Endodermal cell (in vitro differentiated cells): ENCODE data around the gene VWA3B. TPM values are rescaled to one million over a fixed set of nuclear protein-coding genes. Genes with fewer than 3 reads are reported as not detected.
"Not testable (repeated sequence)": the region's sequence is repeated elsewhere in the genome, so short reads cannot be mapped to it uniquely, and the experiment has no call there.

ENCODE experiments used
- DNase-seq: peaks from one replicate; pipeline ENCODE4 v3.0.0-alpha.2; 2017
- H3K27ac ChIP-seq: 2 replicates; pipeline ENCODE4 v1.5.1; 2013; ENCODE audit warnings: mild to moderate bottlenecking, low read depth, low read length, moderate library complexity
- H3K27me3 ChIP-seq: 2 replicates; pipeline ENCODE4 v1.6.1; 2013; ENCODE audit warnings: mild to moderate bottlenecking, low read length, moderate library complexity; ENCODE audit not compliant: insufficient read depth, control insufficient read depth, poor library complexity, severe bottlenecking
- H3K36me3 ChIP-seq: 2 replicates; pipeline ENCODE4 v1.7.0; 2013; ENCODE audit warnings: mild to moderate bottlenecking, low read length, moderate library complexity; ENCODE audit not compliant: control insufficient read depth, insufficient read depth
- H3K4me1 ChIP-seq: one replicate; pipeline ENCODE4 v1.7.0; 2013; ENCODE audit warnings: low read length; ENCODE audit not compliant: control insufficient read depth, insufficient read depth
- H3K4me3 ChIP-seq: 2 replicates; pipeline ENCODE4 v1.5.1; 2013; ENCODE audit warnings: mild to moderate bottlenecking, low read length, moderate library complexity
- H3K9ac ChIP-seq: 2 replicates; pipeline ENCODE4 v1.6.1; 2013; ENCODE audit warnings: mild to moderate bottlenecking, low read length, moderate library complexity; ENCODE audit not compliant: poor library complexity, severe bottlenecking; ENCODE audit errors: extremely low read depth
- H3K9me3 ChIP-seq: 2 replicates; pipeline ENCODE4 v1.6.1; 2013; ENCODE audit warnings: mild to moderate bottlenecking, low read length, moderate library complexity; ENCODE audit not compliant: control insufficient read depth
- H3K27ac Mint-ChIP-seq: 2 replicates; pipeline ENCODE4 v1.8.0; 2020; ENCODE audit warnings: mixed read lengths
- H3K27me3 Mint-ChIP-seq: 2 replicates; pipeline ENCODE4 v1.8.0; 2021; ENCODE audit warnings: mild to moderate bottlenecking, mixed read lengths; ENCODE audit not compliant: insufficient read depth
- H3K36me3 Mint-ChIP-seq: 2 replicates; pipeline ENCODE4 v1.8.0; 2020; ENCODE audit warnings: low read depth, mixed read lengths
- H3K4me1 Mint-ChIP-seq: 2 replicates; pipeline ENCODE4 v1.8.0; 2020; ENCODE audit warnings: mixed read lengths
- H3K4me3 Mint-ChIP-seq: 2 replicates; pipeline ENCODE4 v1.8.0; 2020; ENCODE audit warnings: mild to moderate bottlenecking, moderate library complexity, mixed read lengths
- H3K9me3 Mint-ChIP-seq: 2 replicates; pipeline ENCODE4 v1.8.0; 2020; ENCODE audit warnings: mild to moderate bottlenecking, mixed read lengths
- CTCF ChIP-seq: fragments of 200-600 bp; sonication (generic); conservative IDR thresholded peaks from 2 replicates; pipeline ENCODE4 v1.5.0; 2021; ENCODE audit warnings: antibody characterized with exemption, mild to moderate bottlenecking
- WGBS, 2 experiments: methylation state at CpG; one replicate each; pipeline versions ENCODE4 v1.1.5 to v1.1.7; 2013; ENCODE audit warnings: missing lambda C conversion rate in 2 of 2, mixed read lengths in 1 of 2; ENCODE audit not compliant: insufficient coverage in 1 of 2, insufficient read length in 1 of 2; 5-methylcytosine and 5-hydroxymethylcytosine counted together
- total RNA-seq, 2 donors: library from RNA; stranded (reverse); fragmentation: NEBNext Ultra II Directional in 1 of 2; extraction: Animal tissue kit (Norgen Biotek cat#: 25700) in 1 of 2; gene quantifications; 2 replicates in 1 of 2; 3 replicates in 1 of 2; pipeline ENCODE4 v1.2.1, GENCODE V29; 2021

The VWA3B gene
- total RNA-seq, 2 donors from 2014 or later = 0.38 to 0.64 TPM

- H3K4me3 Mint-ChIP-seq = no peak overlapping the region
- 93 to 100% methylated on average over 1 to 2 of the region's 2 CpGs for WGBS, 2 experiments
- peaks cover 23% of the 10 kb centered on the region for H3K4me1 Mint-ChIP-seq
- no peak overlapping the region for H3K27ac Mint-ChIP-seq
- H3K4me3 ChIP-seq = no peak overlapping the region
- peaks cover 35% of the 10 kb centered on the region for H3K9me3 ChIP-seq
- H3K9ac ChIP-seq = no peak overlapping the region
- no peak for TF ChIP-seq CTCF
- peaks cover 36% of the 10 kb centered on the region for H3K9me3 Mint-ChIP-seq
- H3K27ac ChIP-seq = no peak overlapping the region
- no peaks in the 10 kb centered on the region for H3K36me3 ChIP-seq
- peaks cover 19% of the 10 kb centered on the region for H3K36me3 Mint-ChIP-seq
- H3K27me3 Mint-ChIP-seq = peaks cover 2% of the 10 kb centered on the region
- no peaks in the 10 kb centered on the region for H3K27me3 ChIP-seq
- H3K4me1 ChIP-seq = no peaks in the 10 kb centered on the region
- no peak for DNase-seq
Observed at GRCh38 chr2:98315957-98316356, 229.0 kb downstream of the VWA3B start.

GRCh38 chr2:98317214-98317613 lies 230.2 kb downstream of the VWA3B start:
- no peak overlapping the region for H3K4me3 Mint-ChIP-seq
- peaks cover 27% of the 10 kb centered on the region for H3K36me3 Mint-ChIP-seq
- TF ChIP-seq CTCF = no peak
- peaks cover 47% of the 10 kb centered on the region for H3K9me3 ChIP-seq
- H3K27me3 Mint-ChIP-seq = peaks cover 2% of the 10 kb centered on the region
- no peaks in the 10 kb centered on the region for H3K36me3 ChIP-seq
- peaks cover 23% of the 10 kb centered on the region for H3K4me1 Mint-ChIP-seq
- no peak overlapping the region for H3K27ac Mint-ChIP-seq
- no peak overlapping the region for H3K27ac ChIP-seq
- peak overlapping the region; percentile 35 for H3K4me3 ChIP-seq
- WGBS, 2 experiments = 40 to 48% methylated on average over 1 to 2 of the region's 3 CpGs
- peaks cover 49% of the 10 kb centered on the region for H3K9me3 Mint-ChIP-seq
- H3K4me1 ChIP-seq = no peaks in the 10 kb centered on the region
- no peak for DNase-seq
- no peaks in the 10 kb centered on the region for H3K27me3 ChIP-seq
- H3K9ac ChIP-seq = no peak overlapping the region

- H3K27me3 ChIP-seq, H3K27ac Mint-ChIP-seq, H3K9ac ChIP-seq, H3K27ac ChIP-seq, H3K4me1 ChIP-seq, H3K36me3 ChIP-seq, DNase-seq, H3K4me3 Mint-ChIP-seq, H3K27me3 Mint-ChIP-seq: not testable (repeated sequence)
- Mint-ChIP-seq H3K9me3 (peaks cover 69% of the 10 kb centered on the region), H3K36me3 (peaks cover 35% of the 10 kb centered on the region), H3K4me1 (peaks cover 13% of the 10 kb centered on the region)
- 94 to 100% methylated on average over 2 to 3 of the region's 3 CpGs for WGBS, 2 experiments
- H3K4me3 ChIP-seq = peak overlapping the region; percentile 28
- H3K9me3 ChIP-seq = peaks cover 68% of the 10 kb centered on the region
Observed at GRCh38 chr2:98320171-98320570, 233.2 kb downstream of the VWA3B start.

- no peak overlapping the region for H3K27ac ChIP-seq
- no peak overlapping the region for H3K9ac ChIP-seq
- 93 to 100% methylated on average over 1 to 2 of the region's 2 CpGs for WGBS, 2 experiments
- Mint-ChIP-seq H3K36me3 (peaks cover 27% of the 10 kb centered on the region), H3K4me1 (no peaks in the 10 kb centered on the region), H3K4me3 (no peak overlapping the region), H3K27ac (no peak overlapping the region), H3K9me3 (peaks cover 62% of the 10 kb centered on the region), H3K27me3 (no peaks in the 10 kb centered on the region)
- H3K4me3 ChIP-seq = no peak overlapping the region
- no peak for TF ChIP-seq CTCF
- H3K4me1 ChIP-seq = no peaks in the 10 kb centered on the region
- no peaks in the 10 kb centered on the region for H3K27me3 ChIP-seq
- no peak for DNase-seq
- peaks cover 64% of the 10 kb centered on the region for H3K9me3 ChIP-seq
- H3K36me3 ChIP-seq = no peaks in the 10 kb centered on the region
Observed at GRCh38 chr2:98324181-98324580, 237.2 kb downstream of the VWA3B start.
